DOHH2 (cell line): ENCODE results near the gene CNTN4.

Experiments used
- EZH2phosphoT487 ChIP-seq: fragments of 200-600 bp; sonication (generic); IDR thresholded peaks from 2 replicates; pipeline ENCODE4 v1.6.1; 2017; ENCODE audit warnings: borderline replicate concordance, mild to moderate bottlenecking, antibody characterized with exemption, low read length, moderate library complexity, mixed read lengths
- TF ChIP-seq, protein P1 (sequence below): fragments of 200-600 bp; sonication (generic); IDR thresholded peaks from one replicate; pipeline ENCODE4 v1.5.1; 2014; ENCODE audit warnings: antibody characterized with exemption, mild to moderate bottlenecking, low read depth, low read length; ENCODE audit not compliant: poor library complexity, severe bottlenecking

DNA sequence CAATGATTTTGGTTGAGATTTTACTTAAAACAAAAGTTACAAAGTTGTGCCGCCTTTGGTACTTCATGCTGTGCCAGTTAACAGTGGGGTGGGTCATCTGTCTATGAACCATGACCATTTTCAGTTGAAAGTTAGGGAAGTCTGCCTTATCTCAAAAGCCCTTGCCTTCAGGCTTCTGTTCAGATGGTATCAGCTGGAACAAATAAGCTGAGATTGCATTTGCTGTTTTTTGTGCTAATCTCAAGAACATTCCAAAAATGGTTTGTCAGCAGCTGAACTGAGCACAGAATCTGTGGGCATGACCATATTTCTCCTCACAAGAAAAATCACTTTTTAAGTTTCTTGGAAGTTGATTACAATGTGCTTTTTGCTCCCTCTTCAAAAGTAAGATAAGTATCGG lies 869.2 kb downstream of the CNTN4 start:
- TF ChIP-seq, protein P1, sequence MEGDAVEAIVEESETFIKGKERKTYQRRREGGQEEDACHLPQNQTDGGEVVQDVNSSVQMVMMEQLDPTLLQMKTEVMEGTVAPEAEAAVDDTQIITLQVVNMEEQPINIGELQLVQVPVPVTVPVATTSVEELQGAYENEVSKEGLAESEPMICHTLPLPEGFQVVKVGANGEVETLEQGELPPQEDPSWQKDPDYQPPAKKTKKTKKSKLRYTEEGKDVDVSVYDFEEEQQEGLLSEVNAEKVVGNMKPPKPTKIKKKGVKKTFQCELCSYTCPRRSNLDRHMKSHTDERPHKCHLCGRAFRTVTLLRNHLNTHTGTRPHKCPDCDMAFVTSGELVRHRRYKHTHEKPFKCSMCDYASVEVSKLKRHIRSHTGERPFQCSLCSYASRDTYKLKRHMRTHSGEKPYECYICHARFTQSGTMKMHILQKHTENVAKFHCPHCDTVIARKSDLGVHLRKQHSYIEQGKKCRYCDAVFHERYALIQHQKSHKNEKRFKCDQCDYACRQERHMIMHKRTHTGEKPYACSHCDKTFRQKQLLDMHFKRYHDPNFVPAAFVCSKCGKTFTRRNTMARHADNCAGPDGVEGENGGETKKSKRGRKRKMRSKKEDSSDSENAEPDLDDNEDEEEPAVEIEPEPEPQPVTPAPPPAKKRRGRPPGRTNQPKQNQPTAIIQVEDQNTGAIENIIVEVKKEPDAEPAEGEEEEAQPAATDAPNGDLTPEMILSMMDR, result no peak
- no peak for TF ChIP-seq EZH2phosphoT487
